ENCODE data around the gene RPL28. TPM values are rescaled to one million over a fixed set of nuclear protein-coding genes. Genes with fewer than 3 reads are reported as not detected.

The RPL28 gene
- 216 and 276 TPM in 2 replicates for total RNA-seq

DNA sequence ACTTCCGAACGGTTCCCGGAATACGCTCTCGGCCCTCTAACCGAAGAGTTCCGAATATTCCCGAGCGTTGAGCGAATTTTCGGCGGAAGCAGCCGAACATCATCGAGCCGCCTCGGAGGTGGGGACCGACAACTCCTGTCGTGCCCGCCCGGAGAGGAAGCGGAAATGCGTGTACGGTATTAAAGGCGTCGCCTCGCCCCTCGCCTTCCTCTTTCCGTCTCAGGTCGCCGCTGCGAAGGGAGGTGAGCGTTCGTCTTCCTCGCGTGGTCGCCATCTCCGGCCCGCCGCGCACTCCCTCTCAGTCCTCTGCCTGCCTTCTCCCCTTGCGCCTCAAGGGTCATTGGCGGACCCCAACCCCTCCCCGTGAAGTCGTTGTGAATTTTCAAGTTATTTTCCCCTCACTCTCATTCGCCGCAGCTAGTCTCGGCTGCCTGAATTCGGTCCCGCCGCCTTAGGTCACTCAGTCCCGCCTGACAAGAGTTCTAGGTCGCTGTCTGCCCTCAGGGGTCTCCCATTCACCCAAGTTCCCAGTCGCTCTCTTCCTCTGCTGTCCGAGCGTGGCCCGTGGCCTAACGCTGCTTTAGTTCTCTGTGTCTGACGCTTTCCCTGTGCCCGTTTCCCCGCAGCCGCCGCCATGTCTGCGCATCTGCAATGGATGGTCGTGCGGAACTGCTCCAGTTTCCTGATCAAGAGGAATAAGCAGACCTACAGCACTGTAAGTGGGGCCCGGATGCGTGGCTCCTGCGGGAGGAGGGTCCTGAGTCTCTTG is at the start of gene RPL28:
Gene RPL28, plus strand, starts transcription at position 209 of the 769 bp plus-strand sequence. Its CDS starts 426 bp downstream, at position 635.

GRCh38 chr19:55339105-55339888 is 46.4 kb upstream of the RPL28 start, which contains the start of gene KMT5C:
Gene KMT5C (plus strand): TSS chr19:55339876. CDS start chr19:55341937, 2,061 bp downstream.

DNA sequence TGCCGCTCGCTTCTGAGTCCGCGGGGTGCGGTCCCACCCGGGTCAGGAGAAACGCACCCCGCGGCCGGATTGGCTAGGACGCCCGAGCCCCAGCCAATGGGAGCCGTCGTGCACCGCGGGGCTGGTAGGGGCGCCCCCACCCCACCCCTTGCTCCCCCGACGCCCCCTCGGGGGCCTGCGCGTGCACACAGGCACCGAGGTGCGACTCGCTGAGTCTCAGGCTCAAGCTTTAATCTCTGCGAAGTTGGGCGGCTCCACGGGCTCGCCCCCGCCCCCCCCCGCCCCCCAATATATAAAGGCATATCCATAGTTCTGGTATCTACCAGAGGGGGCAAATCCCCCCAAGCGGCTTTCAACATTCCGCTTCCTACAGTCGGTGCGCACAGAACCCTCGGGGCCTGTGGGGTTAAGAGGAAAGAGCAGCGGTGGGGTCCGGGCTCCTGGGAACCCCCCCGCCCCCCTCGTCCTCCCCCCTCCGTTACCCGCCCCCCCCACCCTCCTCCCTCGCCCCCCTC is 31.0 kb upstream of the RPL28 start, which contains the start of gene COX6B2:
Gene COX6B2, minus strand, starts transcription at position 22 of the 515 bp plus-strand sequence. CDS start 198 bp downstream, outside the sequence.

DNA sequence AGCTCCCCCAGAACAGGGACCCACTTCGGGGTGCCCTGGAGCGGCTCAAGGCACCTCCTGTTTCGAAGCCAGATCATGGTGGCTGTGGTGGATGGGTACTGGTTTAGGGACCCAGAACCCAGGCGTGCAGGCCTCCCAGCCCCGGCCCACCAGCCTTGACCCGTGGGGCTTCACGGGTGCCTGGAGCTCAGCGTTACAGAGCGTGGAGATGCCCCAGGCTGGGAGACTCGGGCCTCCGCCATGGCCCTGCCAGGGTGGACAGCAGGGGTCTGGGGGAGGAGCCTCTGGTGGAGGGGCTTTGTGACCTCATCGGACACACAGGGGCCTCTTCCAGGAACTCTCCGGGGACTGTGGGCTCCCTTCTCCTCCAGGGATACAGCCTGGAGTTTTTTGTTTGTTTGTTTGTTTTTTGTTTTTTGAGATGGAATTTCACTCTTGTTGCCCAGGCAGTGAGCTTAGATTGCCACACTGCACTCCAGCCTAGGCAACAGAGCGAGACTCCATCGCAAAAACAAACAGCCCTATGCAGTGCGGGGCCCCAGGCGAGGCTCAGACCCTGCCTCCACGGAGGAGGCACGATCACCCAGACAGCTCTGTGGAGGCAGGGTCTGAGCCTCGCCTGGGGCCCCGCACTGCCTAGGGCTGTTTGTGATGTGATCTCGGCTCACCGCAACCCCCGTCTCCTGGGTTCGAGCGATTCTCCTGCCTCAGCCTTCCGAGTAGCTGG is 22.6 kb upstream of the RPL28 start, which contains the start of gene GARIN5B:
Gene GARIN5B, minus strand, starts transcription at position 271 of the 727 bp plus-strand sequence. Its CDS starts 194 bp downstream, at position 77.

GRCh38 chr19:55370305-55370988 is 15.3 kb upstream of the RPL28 start, which contains the start of gene IL11:
Gene IL11 (minus strand): TSS chr19:55370463. CDS start chr19:55370310, 153 bp downstream.

DNA sequence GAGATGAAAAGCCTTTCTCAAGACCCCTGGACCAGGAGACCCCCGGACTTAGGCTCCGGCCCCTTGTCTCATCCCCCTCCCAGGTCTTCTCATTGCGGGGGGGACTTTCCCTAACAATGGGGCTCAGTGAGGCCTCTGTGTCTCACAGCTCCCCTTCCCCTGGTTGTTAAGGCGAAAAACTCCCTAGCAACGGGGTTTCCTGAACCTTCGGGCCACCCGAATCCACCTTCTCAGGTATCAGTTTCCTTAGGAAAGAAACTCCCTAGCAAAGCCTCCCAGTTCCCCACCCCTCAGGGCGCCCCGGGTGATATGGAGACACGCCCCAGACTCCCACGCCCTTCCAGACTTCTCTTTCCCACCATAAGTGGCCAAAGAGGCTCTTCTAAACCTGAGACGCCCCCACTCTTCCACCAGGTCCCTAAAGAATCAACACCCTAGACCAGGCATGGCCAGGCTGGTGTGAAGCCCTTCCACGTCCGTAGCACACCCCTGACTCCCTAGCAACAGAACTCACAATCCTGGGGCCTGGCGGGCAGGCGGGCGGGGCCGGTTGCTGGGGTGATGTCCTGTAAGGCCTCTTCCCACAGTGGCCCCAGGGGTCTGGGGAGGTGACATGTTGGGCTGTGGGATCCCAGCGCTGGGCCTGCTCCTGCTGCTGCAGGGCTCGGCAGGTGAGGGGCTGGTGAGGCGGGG is 9.3 kb upstream of the RPL28 start, which contains the start of gene TMEM190:
Gene TMEM190, plus strand, starts transcription at position 586 of the 693 bp plus-strand sequence. Its CDS starts 28 bp downstream, at position 614.

GRCh38 chr19:55384131-55384919 is 1.4 kb upstream of the RPL28 start, which contains the start of gene TMEM238:
Gene TMEM238 (minus strand): TSS chr19:55384292. CDS start chr19:55384259, 33 bp downstream.

DNA sequence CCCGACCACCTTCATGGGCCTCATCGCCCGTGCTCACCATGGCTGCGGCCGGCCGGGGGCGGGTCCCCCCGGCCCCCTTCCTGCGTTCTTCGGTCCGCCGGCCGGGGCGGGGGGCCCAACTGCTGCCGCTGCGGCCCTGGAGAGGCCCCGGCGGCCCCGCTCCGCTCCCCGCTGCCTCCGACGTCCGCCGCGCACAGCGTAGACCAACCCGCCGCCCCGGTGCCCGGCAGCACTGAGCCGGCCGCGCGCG is 21.7 kb downstream of the RPL28 start, which contains the start of gene UBE2S:
Gene UBE2S, minus strand, starts transcription at position 239 of the 250 bp plus-strand sequence. Its CDS starts 199 bp downstream, at position 40.

DNA sequence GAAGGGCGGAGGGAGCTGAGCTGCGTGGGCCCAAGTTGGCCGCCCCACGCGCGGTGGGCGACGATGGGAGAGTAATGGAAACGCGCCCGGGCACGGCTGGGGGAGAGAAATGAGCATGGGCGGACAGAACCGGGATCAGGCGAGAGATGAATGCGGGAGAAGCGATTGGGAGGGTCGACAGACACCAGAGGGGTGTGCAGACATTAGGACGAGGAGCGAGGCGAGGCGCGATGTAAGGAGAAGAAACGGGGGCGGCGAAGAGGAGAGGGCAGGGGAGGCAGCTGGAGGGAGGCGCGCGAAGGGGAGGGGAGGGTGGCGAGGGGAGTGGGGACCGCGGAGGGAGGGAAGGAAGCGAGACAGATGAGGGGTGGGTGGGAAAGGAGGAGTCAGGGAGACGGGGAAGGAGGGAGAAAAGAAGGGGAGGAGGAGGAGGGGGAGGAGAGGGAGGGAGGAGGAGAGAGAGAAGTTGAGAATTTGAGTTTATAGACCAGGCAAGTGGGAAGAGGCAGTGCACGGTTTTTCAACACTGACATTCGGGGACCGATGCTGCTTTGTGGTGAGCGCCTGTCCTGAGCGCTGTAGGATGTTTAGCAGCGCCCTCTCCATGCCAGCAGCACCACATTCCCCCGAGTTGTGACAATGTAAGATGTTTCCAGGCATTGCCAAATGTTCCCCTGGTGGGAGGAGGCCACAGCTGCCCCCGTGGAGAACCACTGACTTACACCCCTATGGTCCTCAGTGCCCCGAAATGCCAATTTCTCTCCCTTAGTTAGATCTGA is 57.5 kb downstream of the RPL28 start, which contains the start of gene SHISA7:
Gene SHISA7, minus strand, starts transcription at position 256 of the 779 bp plus-strand sequence. CDS start 437 bp downstream, outside the sequence.

Other genes starting within 250 kb of the RPL28 start
- 23.2 and 27.6 TPM in 2 replicates for gene TNNT1, start 236.7 kb upstream of the RPL28 start, total RNA-seq
- 0.21 and 0.34 TPM in 2 replicates for gene TNNI3, start 228.2 kb upstream of the RPL28 start, total RNA-seq
- 0.34 and 0.43 TPM in 2 replicates for gene DNAAF3, start 219.3 kb upstream of the RPL28 start, total RNA-seq
- gene SYT5, start 205.6 kb upstream of the RPL28 start, total RNA-seq = not detected in 2 replicates
- gene PTPRH, start 176.4 kb upstream of the RPL28 start, total RNA-seq = 0.68 and 1.00 TPM in 2 replicates
- gene TMEM86B, start 157.2 kb upstream of the RPL28 start, total RNA-seq = 0.68 and 2.0 TPM in 2 replicates
- 24.9 and 64.2 TPM in 2 replicates for gene PPP6R1, start 126.9 kb upstream of the RPL28 start, total RNA-seq
- 32.8 and 33.6 TPM in 2 replicates for gene HSPBP1, start 105.8 kb upstream of the RPL28 start, total RNA-seq
- gene BRSK1, start 101.9 kb upstream of the RPL28 start, total RNA-seq = 0.34 and 0.43 TPM in 2 replicates
- gene TMEM150B, start 60.6 kb upstream of the RPL28 start, total RNA-seq = not detected in 2 replicates
- 6.1 and 6.2 TPM in 2 replicates for gene KMT5C, start 46.1 kb upstream of the RPL28 start, total RNA-seq
- gene COX6B2, start 31.2 kb upstream of the RPL28 start, total RNA-seq = 0.34 and 0.43 TPM in 2 replicates
- not detected in 2 replicates for gene GARIN5B, start 22.7 kb upstream of the RPL28 start, total RNA-seq
- 0.34 and 1.6 TPM in 2 replicates for gene IL11, start 15.5 kb upstream of the RPL28 start, total RNA-seq
- not detected in 2 replicates for gene TMEM190, start 9.1 kb upstream of the RPL28 start, total RNA-seq
- 2.3 and 4.4 TPM in 2 replicates for gene TMEM238, start 1.6 kb upstream of the RPL28 start, total RNA-seq
- gene UBE2S, start 21.9 kb downstream of the RPL28 start, total RNA-seq = 26.8 and 37.9 TPM in 2 replicates
- not detected in 2 replicates for gene SHISA7, start 57.4 kb downstream of the RPL28 start, total RNA-seq
- 34.8 and 39.6 TPM in 2 replicates for gene ISOC2, start 75.7 kb downstream of the RPL28 start, total RNA-seq
- not detected in 2 replicates for gene C19orf85, start 78.8 kb downstream of the RPL28 start, total RNA-seq
- gene ZNF628, start 90.7 kb downstream of the RPL28 start, total RNA-seq = 1.4 and 4.4 TPM in 2 replicates
- gene NAT14, start 99.3 kb downstream of the RPL28 start, total RNA-seq = 2.1 and 2.7 TPM in 2 replicates
- 0.36 TPM in 1 of 2 replicates, not detected in the other for gene SSC5D, start 102.5 kb downstream of the RPL28 start, total RNA-seq
- gene SBK2, start 151.2 kb downstream of the RPL28 start, total RNA-seq = not detected in 2 replicates
- not detected in 2 replicates for gene SBK3, start 159.6 kb downstream of the RPL28 start, total RNA-seq
- gene ZNF579, start 194.9 kb downstream of the RPL28 start, total RNA-seq = 2.4 and 6.7 TPM in 2 replicates
- gene FIZ1, start 213.6 kb downstream of the RPL28 start, total RNA-seq = 4.8 and 5.4 TPM in 2 replicates
- gene ZNF524, start 214.4 kb downstream of the RPL28 start, total RNA-seq = 14.8 and 16.1 TPM in 2 replicates
- 0.68 and 4.1 TPM in 2 replicates for gene ZNF865, start 219.7 kb downstream of the RPL28 start, total RNA-seq
- gene ZNF784, start 238.6 kb downstream of the RPL28 start, total RNA-seq = 4.1 and 5.1 TPM in 2 replicates